22Rv1 (cell line): Measurements from ENCODE around the gene ST3GAL2.
"Not testable (repeated sequence)": the region's sequence is repeated elsewhere in the genome, so short reads cannot be mapped to it uniquely, and the experiment has no call there.

Experiments
- H3K27ac ChIP-seq: fragments of 450-650 bp; 2 replicates; pipeline ENCODE4 v1.5.1; 2017
- ZFX ChIP-seq: fragments of 450-650 bp; IDR thresholded peaks from 2 replicates; pipeline ENCODE4 v1.6.1; 2017; ENCODE audit warnings: antibody characterized with exemption, borderline replicate concordance
- TF ChIP-seq, protein P1 (sequence below): fragments of 450-650 bp; IDR thresholded peaks from 2 replicates; pipeline ENCODE4 v1.5.1; 2017; ENCODE audit warnings: mild to moderate bottlenecking

ST3GAL2 gene

DNA sequence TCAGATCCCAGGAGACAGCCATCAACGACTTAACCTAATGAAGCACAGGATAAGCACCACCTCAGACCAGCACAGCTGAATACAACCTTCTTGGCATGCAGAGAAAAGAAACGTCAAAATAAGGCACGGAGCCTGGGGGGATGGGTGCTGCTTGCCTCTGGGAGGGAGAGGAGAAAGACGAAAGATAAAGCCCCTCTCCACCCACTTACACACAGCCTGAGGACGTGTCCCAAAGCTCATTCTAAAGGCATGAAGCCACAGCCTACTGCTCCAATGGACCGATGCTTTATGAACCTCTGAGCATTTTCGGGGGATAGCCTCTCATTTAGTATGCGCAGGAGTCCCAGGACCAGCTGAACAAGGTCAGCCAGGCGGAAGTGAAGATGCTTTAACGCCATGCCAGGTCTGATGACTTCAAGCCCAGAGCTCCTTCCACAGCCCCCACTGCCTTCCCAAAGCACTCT is 31.1 kb downstream of the ST3GAL2 start:
- no peak overlapping the region for H3K27ac ChIP-seq

DNA sequence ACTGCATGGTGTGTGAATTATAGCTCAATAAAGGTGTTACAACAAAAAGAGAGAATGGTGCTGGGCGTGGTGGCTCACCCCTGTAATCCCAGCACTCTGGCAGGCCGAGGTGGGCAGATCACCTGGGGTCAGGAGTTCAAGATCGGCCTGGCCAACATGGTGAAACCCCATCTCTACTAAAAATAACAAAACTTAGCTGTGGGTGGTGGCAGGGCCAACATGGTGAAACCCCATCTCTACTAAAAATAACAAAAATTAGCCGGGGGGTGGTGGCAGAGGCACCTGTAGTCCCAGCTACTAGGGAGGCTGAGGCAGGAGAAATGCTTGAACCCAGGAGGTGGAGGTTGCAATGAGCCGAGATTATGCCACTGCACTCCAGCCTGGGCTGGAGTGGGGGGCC is 32.8 kb downstream of the ST3GAL2 start:
- H3K27ac ChIP-seq = not testable (repeated sequence)

More for the DNA sequence above, 31.1 kb downstream of the ST3GAL2 start:
- TF ChIP-seq, protein P1, sequence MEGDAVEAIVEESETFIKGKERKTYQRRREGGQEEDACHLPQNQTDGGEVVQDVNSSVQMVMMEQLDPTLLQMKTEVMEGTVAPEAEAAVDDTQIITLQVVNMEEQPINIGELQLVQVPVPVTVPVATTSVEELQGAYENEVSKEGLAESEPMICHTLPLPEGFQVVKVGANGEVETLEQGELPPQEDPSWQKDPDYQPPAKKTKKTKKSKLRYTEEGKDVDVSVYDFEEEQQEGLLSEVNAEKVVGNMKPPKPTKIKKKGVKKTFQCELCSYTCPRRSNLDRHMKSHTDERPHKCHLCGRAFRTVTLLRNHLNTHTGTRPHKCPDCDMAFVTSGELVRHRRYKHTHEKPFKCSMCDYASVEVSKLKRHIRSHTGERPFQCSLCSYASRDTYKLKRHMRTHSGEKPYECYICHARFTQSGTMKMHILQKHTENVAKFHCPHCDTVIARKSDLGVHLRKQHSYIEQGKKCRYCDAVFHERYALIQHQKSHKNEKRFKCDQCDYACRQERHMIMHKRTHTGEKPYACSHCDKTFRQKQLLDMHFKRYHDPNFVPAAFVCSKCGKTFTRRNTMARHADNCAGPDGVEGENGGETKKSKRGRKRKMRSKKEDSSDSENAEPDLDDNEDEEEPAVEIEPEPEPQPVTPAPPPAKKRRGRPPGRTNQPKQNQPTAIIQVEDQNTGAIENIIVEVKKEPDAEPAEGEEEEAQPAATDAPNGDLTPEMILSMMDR = no peak
- TF ChIP-seq ZFX = no peak

DNA sequence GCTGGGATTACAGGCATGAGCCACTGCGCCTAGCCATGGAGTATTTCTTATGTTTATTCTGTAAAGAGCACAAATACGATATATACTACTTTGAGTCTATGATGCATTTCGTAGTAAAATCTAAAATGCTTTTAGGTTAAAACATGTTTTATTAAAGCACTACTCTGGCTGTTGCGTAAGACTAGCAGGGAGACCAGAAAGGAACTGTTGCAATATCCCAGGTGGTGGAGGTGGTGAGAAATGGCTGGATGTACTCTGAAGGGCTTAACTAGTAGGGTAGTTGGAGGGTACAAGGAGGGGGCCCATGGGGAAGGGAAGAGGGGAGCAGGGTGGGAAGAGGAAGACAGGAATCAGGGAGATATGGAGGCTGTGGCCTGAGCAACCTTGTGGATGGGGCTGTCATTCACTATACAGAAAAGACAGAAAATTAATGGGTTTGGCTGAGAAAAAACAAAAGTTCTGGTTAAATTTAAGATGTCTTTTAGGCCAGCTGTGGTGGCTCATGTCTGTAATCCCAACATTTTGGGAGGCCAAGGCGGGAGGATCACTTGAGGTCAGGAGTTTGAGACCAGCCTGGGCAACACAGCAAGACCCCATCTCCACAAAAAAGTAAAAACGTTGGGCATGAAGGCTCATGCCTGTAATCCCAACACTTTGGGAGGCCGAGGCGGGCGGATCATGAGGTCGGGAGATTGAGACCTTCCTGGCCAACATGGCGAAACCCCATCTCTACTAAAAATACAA is 35.8 kb downstream of the ST3GAL2 start:
- H3K27ac ChIP-seq = no peak overlapping the region
- TF ChIP-seq ZFX = no peak
- TF ChIP-seq, protein P1 = no peak

DNA sequence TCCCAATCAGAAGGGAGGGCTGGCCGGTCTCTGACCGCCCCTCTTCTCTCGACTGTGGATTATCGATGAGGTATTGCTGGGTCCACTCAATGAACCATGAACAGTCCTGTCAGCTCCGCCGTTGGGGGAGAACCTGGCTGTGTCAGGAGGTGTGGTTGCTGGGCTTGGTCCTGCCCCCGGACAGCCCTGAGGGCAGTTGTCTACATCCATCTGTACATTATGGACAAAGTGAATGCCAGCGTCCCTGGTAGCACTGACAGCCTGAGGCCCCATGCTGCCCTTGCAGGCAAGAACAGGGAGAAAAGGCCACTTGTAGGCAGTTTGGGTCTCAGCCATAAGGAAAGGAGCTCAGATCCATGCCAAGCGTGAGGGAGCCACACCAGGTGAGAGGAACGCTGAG is 38.9 kb downstream of the ST3GAL2 start:
- TF ChIP-seq ZFX = no peak
- TF ChIP-seq, protein P1 = no peak
- no peak overlapping the region for H3K27ac ChIP-seq

DNA sequence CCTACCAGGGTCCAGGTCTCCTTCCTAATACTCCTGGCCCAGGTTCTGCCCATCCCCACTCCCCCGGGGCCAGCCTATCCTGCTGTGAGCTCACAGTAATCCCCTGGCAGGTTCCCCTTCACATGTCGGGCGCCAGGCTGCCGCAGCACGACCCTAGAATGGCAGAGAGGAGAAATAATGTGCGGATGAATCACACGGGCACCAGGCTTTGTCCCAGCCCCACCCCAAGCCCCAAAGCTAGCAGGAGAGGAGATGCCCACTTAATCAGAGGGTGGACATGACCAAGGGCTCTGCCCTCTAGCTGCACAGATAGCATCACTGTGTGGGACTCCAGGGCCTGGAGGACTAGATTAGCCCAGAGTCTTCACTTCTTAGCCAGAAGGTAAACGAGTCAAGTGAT is 39.5 kb downstream of the ST3GAL2 start:
- H3K27ac ChIP-seq = no peak overlapping the region
- TF ChIP-seq, protein P1 = no peak
- no peak for TF ChIP-seq ZFX

DNA sequence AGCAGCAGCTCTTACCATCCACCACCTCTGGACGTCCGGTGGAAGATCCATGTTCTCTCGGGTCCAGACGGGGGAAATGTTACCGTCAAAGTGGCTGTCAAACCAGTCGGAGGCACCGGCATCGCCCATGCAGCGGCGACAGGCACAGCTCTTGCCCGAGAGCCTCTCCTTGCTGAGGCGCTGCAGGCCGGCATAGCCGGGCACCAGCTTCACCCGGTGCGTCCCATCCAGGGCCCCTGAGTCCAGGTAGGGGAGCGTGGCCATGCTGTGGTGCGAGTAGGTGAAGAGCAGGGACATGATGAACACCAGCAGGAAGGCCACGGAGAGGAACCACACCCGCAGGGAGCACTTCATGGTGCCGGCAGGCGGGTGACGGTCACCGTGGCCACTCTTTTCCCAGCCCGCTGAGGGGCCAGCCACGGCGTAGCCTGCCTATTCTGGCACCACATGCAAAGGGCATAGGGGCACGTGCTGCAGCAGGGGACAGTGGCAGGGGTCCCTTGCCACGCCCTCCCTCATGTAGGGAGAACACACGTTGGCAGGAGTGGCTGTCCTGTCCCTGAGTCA is 40.6 kb downstream of the ST3GAL2 start:
- TF ChIP-seq ZFX = no peak
- TF ChIP-seq, protein P1 = no peak
- H3K27ac ChIP-seq = no peak overlapping the region

DNA sequence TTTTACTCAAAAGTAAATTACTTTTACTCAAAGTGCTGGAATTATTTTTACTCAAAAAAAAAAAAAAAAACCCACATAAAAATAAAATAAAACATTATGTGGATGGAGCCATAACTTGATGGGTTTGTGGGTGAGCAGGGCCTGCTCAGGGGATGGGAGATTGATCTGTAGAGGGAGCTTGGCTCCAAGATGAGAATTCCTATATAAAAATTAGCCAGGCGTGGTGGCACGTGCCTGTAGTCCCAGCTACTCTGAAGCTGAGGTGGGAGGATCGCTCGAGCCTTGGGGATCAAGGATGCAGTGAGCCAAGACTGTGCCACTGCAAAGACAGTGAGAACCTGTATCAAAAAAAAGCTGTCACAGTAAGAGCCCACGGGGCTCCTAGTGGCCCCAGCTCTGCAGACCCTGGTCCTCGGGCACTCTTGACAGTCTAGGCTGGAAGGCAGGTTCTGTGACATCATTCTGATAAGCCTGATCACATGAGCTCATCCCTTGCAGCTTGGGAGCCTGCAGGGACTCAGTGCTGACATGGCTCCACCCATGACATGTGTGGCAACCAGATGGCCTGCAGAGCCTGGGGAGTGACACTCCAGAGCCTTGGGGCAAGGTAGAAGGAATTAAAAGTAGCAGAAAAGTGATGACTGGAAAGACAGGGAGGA is 42.5 kb downstream of the ST3GAL2 start:
- TF ChIP-seq ZFX = no peak
- TF ChIP-seq, protein P1 = no peak
- H3K27ac ChIP-seq = no peak overlapping the region
